OCI-LY3 (cell line): ENCODE measurements around the gene PLA1A.
A peak's percentile ranks its signal among the peaks of the same experiment; 100 is the strongest.

Experiments used
- H2AFZ ChIP-seq: fragments of 200-600, 300-600 bp; shearing (Covaris generic); 2 replicates; pipeline ENCODE4 v1.6.0; 2014; ENCODE audit warnings: antibody characterized with exemption, low read depth, low read length
- H3K27ac ChIP-seq: fragments of 200-600, 300-600 bp; sonication (generic); 2 replicates; pipeline ENCODE4 v1.5.1; 2014; ENCODE audit warnings: mild to moderate bottlenecking, low read length, moderate library complexity, mixed read lengths
- H3K27me3 ChIP-seq: fragments of 200-600, 300-600 bp; sonication (generic); 2 replicates; pipeline ENCODE4 v1.6.1; 2014; ENCODE audit warnings: low read depth, low read length, mixed read lengths
- H3K36me3 ChIP-seq: fragments of 200-600, 300-600 bp; sonication (generic); replicated peaks from 2 replicates; pipeline ENCODE3; 2014; ENCODE audit warnings: low read depth, low read length, mixed read lengths
- H3K4me1 ChIP-seq: fragments of 300-600, 200-600 bp; sonication (generic); 2 replicates; pipeline ENCODE4 v1.6.1; 2014; ENCODE audit warnings: low read length, mixed read lengths
- H3K4me2 ChIP-seq: fragments of 200-600, 300-600 bp; sonication (generic); 2 replicates; pipeline ENCODE4 v1.6.1; 2014; ENCODE audit warnings: low read length, mixed read lengths
- H3K4me3 ChIP-seq: fragments of 300-600, 200-600 bp; sonication (generic); 2 replicates; pipeline ENCODE4 v1.5.1; 2014; ENCODE audit warnings: antibody characterized with exemption, mild to moderate bottlenecking, low read length, moderate library complexity
- H3K79me2 ChIP-seq: fragments of 300-600, 200-600 bp; shearing (Covaris generic); 2 replicates; pipeline ENCODE4 v1.6.1; 2014; ENCODE audit warnings: mild to moderate bottlenecking, low read length, mixed read lengths
- H3K9ac ChIP-seq: fragments of 300-600, 200-600 bp; shearing (Covaris generic); 2 replicates; pipeline ENCODE4 v1.6.0; 2014; ENCODE audit warnings: mild to moderate bottlenecking, low read length, moderate library complexity
- H3K9me3 ChIP-seq: fragments of 200-600, 300-600 bp; shearing (Covaris generic); 2 replicates; pipeline ENCODE4 v1.6.1; 2014; ENCODE audit warnings: low read length, mixed read lengths; ENCODE audit not compliant: insufficient read depth
- H4K20me1 ChIP-seq: fragments of 200-600, 300-600 bp; sonication (generic); 2 replicates; pipeline ENCODE4 v1.6.1; 2016; ENCODE audit warnings: low read length, mixed read lengths; ENCODE audit not compliant: insufficient read depth
- CTCF ChIP-seq: fragments of 200-600, 300-600 bp; sonication (generic); IDR thresholded peaks from 2 replicates; pipeline ENCODE4 v1.5.1; 2014; ENCODE audit warnings: antibody characterized with exemption, low read length, low read depth
- EZH2phosphoT487 ChIP-seq: fragments of 200-600 bp; shearing (Covaris generic); IDR thresholded peaks from 2 replicates; pipeline ENCODE4 v1.6.1; 2018; ENCODE audit warnings: antibody characterized with exemption, mixed run types, low read depth

Gene PLA1A

GRCh38 chr3:119664850-119665379, 67.2 kb downstream of the PLA1A start:
- no peaks in the 10 kb centered on the region for H3K9me3 ChIP-seq
- peak overlapping the region; percentile 94 for H3K27ac ChIP-seq
- TF ChIP-seq CTCF (no peak), EZH2phosphoT487 (no peak)
- no peaks in the 10 kb centered on the region for H4K20me1 ChIP-seq
- H3K36me3 ChIP-seq: peaks cover 12% of the 10 kb centered on the region
- H3K4me1 ChIP-seq: peaks cover 69% of the 10 kb centered on the region
- peak overlapping the region; percentile 45 for H3K9ac ChIP-seq
- no peak overlapping the region for H2AFZ ChIP-seq
- no peaks in the 10 kb centered on the region for H3K27me3 ChIP-seq
- peaks cover 1% of the 10 kb centered on the region; the same call in 1 of the 2 replicates for H3K79me2 ChIP-seq
- H3K4me3 ChIP-seq: peak overlapping the region; percentile 30
- H3K4me2 ChIP-seq: peak overlapping the region; percentile 59

GRCh38 chr3:119665954-119666559, 68.4 kb downstream of the PLA1A start:
- Histone ChIP-seq H3K9me3 (no peaks in the 10 kb centered on the region), H3K4me2 (no peak overlapping the region), H3K4me1 (peaks cover 69% of the 10 kb centered on the region), H3K4me3 (no peak overlapping the region), H3K9ac (no peak overlapping the region), H3K36me3 (peaks cover 22% of the 10 kb centered on the region), H3K79me2 (peaks cover 4% of the 10 kb centered on the region; the same call in 1 of the 2 replicates), H3K27me3 (no peaks in the 10 kb centered on the region), H2AFZ (no peak overlapping the region), H3K27ac (peak overlapping the region; percentile 94), H4K20me1 (no peaks in the 10 kb centered on the region)
- TF ChIP-seq EZH2phosphoT487 (no peak), CTCF (no peak)

GRCh38 chr3:119669906-119670570, 72.4 kb downstream of the PLA1A start:
- H3K4me3 ChIP-seq: no peak overlapping the region
- H3K36me3 ChIP-seq: peaks cover 54% of the 10 kb centered on the region
- no peak overlapping the region for H2AFZ ChIP-seq
- H3K9ac ChIP-seq: no peak overlapping the region
- H3K4me1 ChIP-seq: peaks cover 43% of the 10 kb centered on the region
- TF ChIP-seq EZH2phosphoT487: no peak
- no peak overlapping the region for H3K27ac ChIP-seq
- no peak overlapping the region for H3K4me2 ChIP-seq
- H3K79me2 ChIP-seq: peaks cover 32% of the 10 kb centered on the region
- no peaks in the 10 kb centered on the region for H3K27me3 ChIP-seq
- no peaks in the 10 kb centered on the region for H4K20me1 ChIP-seq
- no peaks in the 10 kb centered on the region for H3K9me3 ChIP-seq

GRCh38 chr3:119672776-119673175, 75.1 kb downstream of the PLA1A start:
- H4K20me1 ChIP-seq: no peaks in the 10 kb centered on the region
- peaks cover 33% of the 10 kb centered on the region for H3K4me1 ChIP-seq
- no peak overlapping the region for H3K4me2 ChIP-seq
- no peak overlapping the region for H2AFZ ChIP-seq
- H3K4me3 ChIP-seq: no peak overlapping the region
- H3K36me3 ChIP-seq: peaks cover 62% of the 10 kb centered on the region
- TF ChIP-seq CTCF: no peak
- TF ChIP-seq EZH2phosphoT487: no peak
- H3K9me3 ChIP-seq: no peaks in the 10 kb centered on the region
- H3K9ac ChIP-seq: no peak overlapping the region
- no peaks in the 10 kb centered on the region for H3K27me3 ChIP-seq
- peaks cover 50% of the 10 kb centered on the region for H3K79me2 ChIP-seq
- H3K27ac ChIP-seq: no peak overlapping the region
